Mesodermal cell (in vitro differentiated cells): ENCODE data around the gene ARID5A.

Experiments used
- H3K27ac ChIP-seq: 2 replicates; pipeline ENCODE4 v1.7.0; 2013; ENCODE audit warnings: mild to moderate bottlenecking, low read depth, low read length, moderate library complexity; ENCODE audit not compliant: severe bottlenecking
- H3K36me3 ChIP-seq: 2 replicates; pipeline ENCODE4 v1.7.1; 2013; ENCODE audit warnings: mild to moderate bottlenecking, low read length, moderate library complexity; ENCODE audit not compliant: control insufficient read depth, insufficient read depth
- H3K4me1 ChIP-seq: one replicate; pipeline ENCODE4 v1.7.1; 2013; ENCODE audit warnings: mild to moderate bottlenecking, low read length; ENCODE audit not compliant: insufficient read depth, control insufficient read depth, poor library complexity, severe bottlenecking
- H3K4me3 ChIP-seq: 2 replicates; pipeline ENCODE4 v1.7.0; 2013; ENCODE audit warnings: low read length, control low read depth, mild to moderate bottlenecking; ENCODE audit not compliant: insufficient read depth, poor library complexity, severe bottlenecking; ENCODE audit errors: extremely low read depth
- H3K9me3 ChIP-seq: 2 replicates; pipeline ENCODE4 v1.7.1; 2013; ENCODE audit warnings: mild to moderate bottlenecking, low read length, moderate library complexity; ENCODE audit not compliant: control insufficient read depth
- WGBS, 2 experiments: methylation state at CpG; one replicate each; pipeline ENCODE4 v1.1.5; 2013; ENCODE audit warnings: missing lambda C conversion rate in 2 of 2; ENCODE audit not compliant: insufficient coverage in 2 of 2; 5-methylcytosine and 5-hydroxymethylcytosine counted together

ARID5A gene

GRCh38 chr2:96584017-96584416 lies 47.5 kb downstream of the ARID5A start:
- Histone ChIP-seq H3K4me1 (no peaks in the 10 kb centered on the region), H3K27ac (no peak overlapping the region), H3K36me3 (peaks cover 3% of the 10 kb centered on the region), H3K4me3 (no peak overlapping the region), H3K9me3 (no peaks in the 10 kb centered on the region)
- 67 to 86% methylated on average over 1 of the region's 4 CpGs for WGBS, 2 experiments

- no peak overlapping the region for H3K27ac ChIP-seq
Measured at GRCh38 chr2:96587843-96588242, 51.3 kb downstream of the ARID5A start.

GRCh38 chr2:96591054-96591453 lies 54.5 kb downstream of the ARID5A start:
- Histone ChIP-seq H3K9me3 (no peaks in the 10 kb centered on the region), H3K27ac (no peak overlapping the region), H3K4me3 (no peak overlapping the region), H3K36me3 (peaks cover 40% of the 10 kb centered on the region), H3K4me1 (no peaks in the 10 kb centered on the region)
- WGBS, 2 experiments, result no CpG with 5 or more reads among the region's 2 CpGs

More at GRCh38 chr2:96587843-96588242, 51.3 kb downstream of the ARID5A start:
- no CpG with 5 or more reads among the region's 1 CpG for WGBS, 2 experiments
- H3K4me3 ChIP-seq, result no peak overlapping the region
- H3K4me1 ChIP-seq, result no peaks in the 10 kb centered on the region
- peaks cover 12% of the 10 kb centered on the region for H3K36me3 ChIP-seq
- no peaks in the 10 kb centered on the region for H3K9me3 ChIP-seq

- no peak overlapping the region for H3K27ac ChIP-seq
- H3K9me3 ChIP-seq, result no peaks in the 10 kb centered on the region
- no peak overlapping the region for H3K4me3 ChIP-seq
- 89 to 94% methylated on average over 2 to 3 of the region's 3 CpGs for WGBS, 2 experiments
- H3K4me1 ChIP-seq, result no peaks in the 10 kb centered on the region
- peaks cover 45% of the 10 kb centered on the region for H3K36me3 ChIP-seq
Measured at GRCh38 chr2:96591494-96591893, 54.9 kb downstream of the ARID5A start.

- Histone ChIP-seq H3K36me3 (peaks cover 65% of the 10 kb centered on the region), H3K27ac (no peak overlapping the region), H3K4me1 (no peaks in the 10 kb centered on the region), H3K4me3 (no peak overlapping the region), H3K9me3 (no peaks in the 10 kb centered on the region)
- WGBS, 2 experiments, result 85 to 100% methylated on average over 3 of the region's 3 CpGs
Measured at GRCh38 chr2:96594282-96594681, 57.7 kb downstream of the ARID5A start.

GRCh38 chr2:96594691-96595152 lies 58.2 kb downstream of the ARID5A start:
- H3K27ac ChIP-seq, result no peak overlapping the region
- 96 to 97% methylated on average over 3 to 5 of the region's 5 CpGs for WGBS, 2 experiments
- peaks cover 67% of the 10 kb centered on the region for H3K36me3 ChIP-seq
- no peak overlapping the region for H3K4me3 ChIP-seq
- no peaks in the 10 kb centered on the region for H3K4me1 ChIP-seq
- no peaks in the 10 kb centered on the region for H3K9me3 ChIP-seq

GRCh38 chr2:96596596-96596995 lies 60.0 kb downstream of the ARID5A start:
- Histone ChIP-seq H3K36me3 (peaks cover 84% of the 10 kb centered on the region), H3K9me3 (no peaks in the 10 kb centered on the region), H3K27ac (no peak overlapping the region), H3K4me1 (no peaks in the 10 kb centered on the region), H3K4me3 (no peak overlapping the region)

- WGBS, 2 experiments, result no CpG with 5 or more reads among the region's 2 CpGs
- H3K36me3 ChIP-seq, result peaks cover 85% of the 10 kb centered on the region
- H3K27ac ChIP-seq, result no peak overlapping the region
- H3K9me3 ChIP-seq, result no peaks in the 10 kb centered on the region
- H3K4me3 ChIP-seq, result no peak overlapping the region
- peaks cover 4% of the 10 kb centered on the region for H3K4me1 ChIP-seq
Measured at GRCh38 chr2:96599941-96600340, 63.4 kb downstream of the ARID5A start.

GRCh38 chr2:96601382-96602292 lies 65.1 kb downstream of the ARID5A start:
- WGBS, 2 experiments, result 95 to 98% methylated on average over 6 to 7 of the region's 8 CpGs
- H3K36me3 ChIP-seq, result peaks cover 85% of the 10 kb centered on the region

More at GRCh38 chr2:96601382-96602292, 65.1 kb downstream of the ARID5A start:
- H3K9me3 ChIP-seq, result no peaks in the 10 kb centered on the region
- no peak overlapping the region for H3K27ac ChIP-seq
- H3K4me1 ChIP-seq, result peaks cover 4% of the 10 kb centered on the region
- H3K4me3 ChIP-seq, result no peak overlapping the region
